GM12801 (cell line): Measurements from ENCODE around the gene CFAP73.

ENCODE experiments used
- TF ChIP-seq, protein P1 (sequence below): IDR thresholded peaks from one replicate; pipeline ENCODE4 v1.5.1; 2011; ENCODE audit warnings: control low read depth; ENCODE audit not compliant: insufficient read length; ENCODE audit errors: extremely low read depth

Gene CFAP73

DNA sequence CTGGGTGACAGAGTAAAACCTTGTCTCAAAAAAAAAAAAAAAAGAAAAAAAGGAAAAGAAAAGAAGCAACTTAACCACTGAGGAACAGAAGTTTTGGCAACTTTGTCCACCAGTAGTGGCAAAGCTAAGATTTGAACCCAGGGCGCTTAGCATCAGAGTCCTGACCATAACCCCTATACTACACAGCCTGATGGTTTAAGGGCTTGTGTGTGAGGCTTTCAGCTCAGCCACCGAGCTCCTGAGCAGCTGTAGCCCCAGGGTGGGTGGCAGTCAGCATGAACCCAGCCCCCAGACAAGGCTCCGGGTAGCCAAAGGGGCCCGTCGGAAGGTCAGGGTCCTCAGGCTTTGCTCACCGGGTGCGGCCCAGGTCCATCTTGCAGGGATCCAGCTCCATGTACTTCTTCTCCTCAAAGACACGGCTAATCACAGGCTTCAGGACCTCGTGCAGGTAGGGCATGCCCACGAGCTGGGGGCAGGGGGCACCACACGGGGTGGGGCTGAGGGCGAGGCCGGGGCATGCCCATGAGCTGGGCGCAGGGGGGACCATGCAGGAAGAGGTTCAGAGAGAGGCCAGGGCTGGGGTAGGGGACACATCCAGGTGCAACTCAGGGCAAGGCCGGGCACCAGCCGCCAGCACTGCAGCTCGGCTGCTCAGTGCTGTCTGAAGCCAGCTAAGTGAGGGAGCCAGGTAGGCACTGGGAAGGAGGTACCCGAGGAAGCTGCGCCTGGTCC, 34.9 kb upstream of the CFAP73 start:
- TF ChIP-seq, protein P1, sequence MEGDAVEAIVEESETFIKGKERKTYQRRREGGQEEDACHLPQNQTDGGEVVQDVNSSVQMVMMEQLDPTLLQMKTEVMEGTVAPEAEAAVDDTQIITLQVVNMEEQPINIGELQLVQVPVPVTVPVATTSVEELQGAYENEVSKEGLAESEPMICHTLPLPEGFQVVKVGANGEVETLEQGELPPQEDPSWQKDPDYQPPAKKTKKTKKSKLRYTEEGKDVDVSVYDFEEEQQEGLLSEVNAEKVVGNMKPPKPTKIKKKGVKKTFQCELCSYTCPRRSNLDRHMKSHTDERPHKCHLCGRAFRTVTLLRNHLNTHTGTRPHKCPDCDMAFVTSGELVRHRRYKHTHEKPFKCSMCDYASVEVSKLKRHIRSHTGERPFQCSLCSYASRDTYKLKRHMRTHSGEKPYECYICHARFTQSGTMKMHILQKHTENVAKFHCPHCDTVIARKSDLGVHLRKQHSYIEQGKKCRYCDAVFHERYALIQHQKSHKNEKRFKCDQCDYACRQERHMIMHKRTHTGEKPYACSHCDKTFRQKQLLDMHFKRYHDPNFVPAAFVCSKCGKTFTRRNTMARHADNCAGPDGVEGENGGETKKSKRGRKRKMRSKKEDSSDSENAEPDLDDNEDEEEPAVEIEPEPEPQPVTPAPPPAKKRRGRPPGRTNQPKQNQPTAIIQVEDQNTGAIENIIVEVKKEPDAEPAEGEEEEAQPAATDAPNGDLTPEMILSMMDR: no peak

DNA sequence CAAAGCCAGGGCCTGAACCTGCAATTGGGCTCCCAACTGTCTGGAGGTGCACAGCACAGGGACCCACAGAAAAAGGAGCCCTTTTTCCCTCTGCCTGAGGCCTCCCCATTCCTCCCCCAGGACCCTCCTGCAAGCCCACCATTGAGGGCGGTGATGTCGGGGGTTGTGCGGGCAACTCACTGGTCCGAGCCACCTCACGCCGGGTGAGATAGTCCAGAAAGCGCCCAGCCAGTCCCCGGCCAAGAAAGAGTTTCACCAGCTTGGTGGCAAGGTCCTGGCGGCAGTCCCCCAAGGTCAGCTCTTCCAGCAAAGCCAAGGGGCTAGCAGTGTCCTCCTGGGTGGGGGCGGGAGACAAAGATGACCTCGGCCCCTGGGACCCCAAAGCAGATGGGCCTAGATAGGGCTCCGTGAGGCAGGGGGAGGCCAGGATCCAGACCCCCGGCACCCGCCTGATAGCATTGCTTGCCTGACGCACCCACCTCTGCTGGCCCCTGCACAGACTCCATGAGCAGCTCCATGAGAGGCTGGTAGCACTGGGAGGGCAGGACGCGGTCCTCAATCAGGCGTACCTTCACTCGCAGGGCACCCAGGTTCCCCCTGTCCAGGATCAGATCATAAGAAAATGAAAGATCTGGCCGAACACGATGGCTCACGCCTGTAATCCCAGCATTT, 33.9 kb upstream of the CFAP73 start:
- TF ChIP-seq, protein P1: no peak

DNA sequence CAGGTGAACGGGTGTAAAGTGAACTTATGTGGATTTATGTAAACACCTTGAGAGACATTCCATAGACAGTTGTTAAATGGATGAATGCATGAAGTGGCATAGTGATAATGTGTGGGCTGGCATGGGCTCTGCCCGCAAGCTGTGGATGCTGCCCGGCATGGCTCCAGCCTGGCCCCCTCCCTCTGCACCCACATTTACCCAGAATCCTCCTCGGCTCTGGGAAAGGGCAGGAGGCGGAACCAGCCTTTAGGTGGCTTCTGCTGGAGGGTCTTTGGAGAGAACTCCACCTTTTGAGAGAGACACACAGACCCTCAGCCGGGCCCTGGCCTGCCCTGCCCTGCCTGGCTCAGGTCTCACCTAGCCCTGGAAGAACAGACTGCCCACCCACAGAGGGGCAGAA, 32.6 kb upstream of the CFAP73 start:
- TF ChIP-seq, protein P1: no peak

DNA sequence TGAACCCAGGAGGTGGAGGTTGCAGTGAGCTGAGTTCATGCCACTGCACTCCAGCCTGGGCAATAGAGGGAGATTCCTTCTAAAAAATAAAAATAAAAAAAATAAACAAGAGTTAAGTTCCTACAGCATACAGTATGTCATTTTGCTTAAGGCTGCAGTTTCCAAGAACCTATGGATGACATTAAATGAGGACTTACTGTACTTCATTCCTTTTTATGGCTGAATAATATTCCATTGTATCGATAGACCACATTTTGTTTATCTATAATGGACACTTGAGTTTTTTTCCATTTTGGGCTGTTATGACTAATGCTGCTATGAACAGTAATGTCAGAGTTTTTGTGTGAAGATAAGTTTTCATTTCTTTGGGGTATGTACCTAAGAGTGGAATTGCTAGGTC, 31.4 kb upstream of the CFAP73 start:
- TF ChIP-seq, protein P1: no peak

DNA sequence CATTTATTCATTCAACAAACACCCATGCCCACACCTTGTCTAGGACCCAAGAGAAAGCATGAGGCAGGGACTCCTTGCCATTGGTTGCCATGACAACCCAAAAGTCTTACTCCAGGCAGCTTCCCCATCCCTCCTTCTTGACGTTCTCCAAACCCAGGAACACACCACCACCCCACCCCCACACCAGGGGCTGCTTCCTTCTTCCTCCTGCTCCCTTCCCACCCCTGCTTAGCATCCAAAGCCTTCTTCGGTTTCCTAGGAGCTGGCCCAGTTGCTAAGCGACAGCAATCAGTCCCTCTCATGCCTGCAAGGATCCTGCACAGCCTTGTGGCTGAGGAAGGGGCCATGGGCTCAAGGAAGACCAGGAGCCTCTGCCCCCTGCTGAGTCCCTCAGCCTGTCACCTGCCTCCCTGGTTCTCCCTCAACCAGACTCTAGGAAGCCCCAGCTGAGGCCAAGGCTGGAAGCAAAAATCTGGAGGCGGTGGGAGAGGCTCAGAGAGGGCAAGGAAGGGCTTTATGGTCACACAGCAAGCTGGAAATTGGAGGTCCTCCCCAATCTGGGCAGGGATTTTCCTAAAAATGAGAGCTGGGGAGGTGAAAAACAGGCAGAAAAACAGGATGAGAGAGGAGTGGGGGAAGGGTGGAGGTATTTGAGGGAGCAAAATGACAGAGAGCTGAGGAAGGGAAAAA, 29.4 kb upstream of the CFAP73 start:
- TF ChIP-seq, protein P1: no peak

DNA sequence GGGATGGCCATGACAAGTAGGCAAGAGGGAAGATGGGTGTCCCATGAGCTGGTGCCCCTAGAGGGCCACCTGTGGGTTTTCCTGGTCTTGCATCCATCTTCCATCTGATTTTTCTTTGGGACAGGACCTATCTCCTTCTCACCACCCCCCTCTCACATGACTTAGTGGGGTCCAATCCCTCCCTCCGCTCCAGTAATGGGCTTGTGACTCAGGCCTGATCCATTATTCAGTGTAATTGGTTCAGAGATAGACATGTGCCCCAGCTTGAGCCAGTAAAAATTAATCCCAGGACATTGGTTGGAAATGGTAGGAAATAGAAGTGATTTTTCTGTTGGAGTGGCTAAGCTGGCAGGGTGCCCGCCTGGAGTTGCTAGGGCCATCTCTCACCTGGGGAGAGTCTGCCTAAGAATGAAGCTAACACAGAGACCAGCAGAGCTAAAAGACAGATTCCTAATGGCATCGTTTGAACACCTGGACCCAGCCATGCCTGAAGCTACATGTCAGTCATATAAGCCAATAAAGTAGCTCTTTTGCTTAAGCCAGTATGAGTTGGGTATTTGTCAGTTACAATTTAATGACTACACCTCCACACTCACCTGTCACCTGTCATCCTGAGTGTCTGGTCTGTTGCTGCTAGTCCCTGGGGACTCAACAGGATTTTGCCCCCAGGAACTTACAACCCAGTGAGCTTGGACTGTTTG, 28.7 kb upstream of the CFAP73 start:
- TF ChIP-seq, protein P1: no peak

DNA sequence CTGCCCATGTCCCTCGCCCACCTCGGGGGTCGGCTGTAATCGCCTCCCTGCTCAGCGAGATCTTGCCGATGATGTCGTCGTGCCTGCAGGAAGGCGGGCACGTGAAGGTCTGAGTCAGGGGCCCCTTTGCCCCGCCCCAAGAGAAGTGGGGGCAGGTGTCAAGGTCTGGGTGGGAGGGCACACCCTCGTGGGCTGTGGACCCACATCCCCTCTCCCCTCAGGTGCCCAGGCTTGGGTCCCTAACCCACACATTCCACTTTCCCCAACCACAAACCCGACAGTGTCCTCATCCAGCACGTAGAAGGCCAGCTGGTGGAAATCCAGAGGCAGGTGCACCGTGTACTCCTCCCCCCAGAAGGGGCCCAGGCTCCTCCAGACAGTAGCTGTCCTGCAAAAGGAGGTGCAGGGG, 21.7 kb upstream of the CFAP73 start:
- TF ChIP-seq, protein P1: no peak
